ENCODE data around the gene PRKG1. TPM values are rescaled to one million over a fixed set of nuclear protein-coding genes. Genes with fewer than 3 reads are reported as not detected.

Gene PRKG1
- total RNA-seq, 4 donors from 2014 or later: 24.0 to 89.1 (median 45.7) TPM

DNA sequence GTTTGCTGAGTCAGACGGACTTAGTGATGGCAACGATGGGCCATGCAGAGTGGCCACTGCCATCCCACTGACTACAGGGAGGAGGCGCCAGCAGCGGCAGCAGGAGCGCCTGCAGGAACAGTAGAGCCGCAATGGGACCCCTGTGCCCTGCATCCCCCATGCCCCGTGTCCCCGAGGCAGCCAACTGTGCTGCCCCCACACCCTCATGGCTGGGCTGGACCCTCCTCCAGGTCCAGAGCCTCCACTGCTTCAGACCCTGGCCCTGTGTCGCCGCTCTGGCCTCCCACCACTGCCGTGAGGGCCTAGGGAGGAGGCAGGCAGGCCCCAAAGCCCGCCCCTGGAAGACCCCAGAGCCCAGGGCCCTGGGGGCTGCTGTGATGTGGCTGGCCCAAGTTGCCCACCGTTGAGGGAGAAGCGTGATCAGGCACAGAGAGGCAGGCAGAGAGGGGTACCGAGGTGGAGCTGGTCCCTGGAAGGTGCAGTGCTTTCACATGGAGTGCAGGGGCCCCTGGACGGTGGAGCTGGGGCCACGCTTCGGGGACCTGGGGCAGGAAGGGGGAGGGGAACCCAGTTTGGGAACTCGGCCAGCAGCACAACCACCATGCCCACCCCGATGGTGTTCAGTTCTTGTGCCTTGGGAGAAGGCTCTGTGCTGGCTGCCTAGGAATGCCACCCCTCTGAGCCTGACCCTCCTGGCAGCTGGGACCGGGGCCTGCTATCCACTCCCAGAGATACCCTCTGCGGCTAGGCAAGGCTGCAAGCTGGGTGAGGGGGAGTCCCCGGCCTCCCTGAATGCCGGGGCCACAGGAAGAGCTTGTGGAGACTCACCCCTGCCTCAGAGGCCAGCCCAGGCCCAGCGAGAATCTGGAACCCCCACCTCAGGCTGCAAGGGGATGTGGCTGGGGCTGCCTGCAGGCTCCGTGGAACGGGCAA is 1272.4 kb downstream of the PRKG1 start:
- Histone ChIP-seq H3K27ac (no peak overlapping the region), H3K36me3 (no peaks in the 10 kb centered on the region), H3K9me3 (no peaks in the 10 kb centered on the region), H3K4me1 (no peaks in the 10 kb centered on the region), H3K4me3 (no peak overlapping the region), H3K27me3 (no peaks in the 10 kb centered on the region)
- DNase-seq: no peak
- TF ChIP-seq POLR2A (IDR thresholded peaks at IDR 0.05): no peak
- TF ChIP-seq, protein P1, sequence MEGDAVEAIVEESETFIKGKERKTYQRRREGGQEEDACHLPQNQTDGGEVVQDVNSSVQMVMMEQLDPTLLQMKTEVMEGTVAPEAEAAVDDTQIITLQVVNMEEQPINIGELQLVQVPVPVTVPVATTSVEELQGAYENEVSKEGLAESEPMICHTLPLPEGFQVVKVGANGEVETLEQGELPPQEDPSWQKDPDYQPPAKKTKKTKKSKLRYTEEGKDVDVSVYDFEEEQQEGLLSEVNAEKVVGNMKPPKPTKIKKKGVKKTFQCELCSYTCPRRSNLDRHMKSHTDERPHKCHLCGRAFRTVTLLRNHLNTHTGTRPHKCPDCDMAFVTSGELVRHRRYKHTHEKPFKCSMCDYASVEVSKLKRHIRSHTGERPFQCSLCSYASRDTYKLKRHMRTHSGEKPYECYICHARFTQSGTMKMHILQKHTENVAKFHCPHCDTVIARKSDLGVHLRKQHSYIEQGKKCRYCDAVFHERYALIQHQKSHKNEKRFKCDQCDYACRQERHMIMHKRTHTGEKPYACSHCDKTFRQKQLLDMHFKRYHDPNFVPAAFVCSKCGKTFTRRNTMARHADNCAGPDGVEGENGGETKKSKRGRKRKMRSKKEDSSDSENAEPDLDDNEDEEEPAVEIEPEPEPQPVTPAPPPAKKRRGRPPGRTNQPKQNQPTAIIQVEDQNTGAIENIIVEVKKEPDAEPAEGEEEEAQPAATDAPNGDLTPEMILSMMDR (IDR thresholded peaks at IDR 0.05): no peak

DNA sequence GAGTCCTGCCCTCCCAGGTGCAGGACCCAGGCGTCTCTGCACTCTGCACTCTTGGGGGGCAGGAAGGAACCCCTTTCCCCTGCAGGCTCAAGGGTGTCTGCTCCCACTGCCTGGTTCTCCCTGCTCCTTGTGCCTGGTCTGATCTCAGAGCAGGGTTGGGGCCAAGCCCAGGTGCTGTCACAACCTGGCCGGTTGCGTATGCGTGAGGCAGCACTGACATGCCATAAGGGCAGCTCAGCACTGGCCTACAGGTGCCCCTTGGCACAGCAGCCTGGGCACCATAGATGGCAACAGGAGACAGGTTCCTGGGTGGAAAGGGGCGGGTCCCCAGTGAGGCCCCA is 1273.0 kb downstream of the PRKG1 start:
- TF ChIP-seq, protein P1 (IDR thresholded peaks at IDR 0.05): no peak
- no peak for TF ChIP-seq POLR2A (IDR thresholded peaks at IDR 0.05)
- no peaks in the 10 kb centered on the region for H3K9me3 ChIP-seq

More for the DNA sequence above, 1273.0 kb downstream of the PRKG1 start:
- no peak for DNase-seq
- Histone ChIP-seq H3K4me1 (no peaks in the 10 kb centered on the region), H3K36me3 (no peaks in the 10 kb centered on the region), H3K27me3 (no peaks in the 10 kb centered on the region), H3K27ac (no peak overlapping the region), H3K4me3 (no peak overlapping the region)

Small RNAs within 50 kb of the gene (small RNA-seq; reads per million reads assigned to genes)
- 0 to 0.57 reads per million in 2 donors for gene MIR605

Other genes with a start within 250 kb of the PRKG1 start
- gene A1CF, start 188.9 kb upstream of the PRKG1 start, total RNA-seq: 100 to 1,000 TPM in 3 of 4 donors, 10 to 100 TPM in 1; 22.3 to 133 (median 113) TPM

All from Peyer's patch (tissue), 4 donors.